ENCODE measurements around the gene CLDN7.
"Not testable (repeated sequence)": the region's sequence is repeated elsewhere in the genome, so short reads cannot be mapped to it uniquely, and the experiment has no call there.

CLDN7 gene

GRCh38 chr17:7250695-7251627 is 11.3 kb downstream of the CLDN7 start:
- Histone ChIP-seq H3K9me3 (no peaks in the 10 kb centered on the region), H3K4me1 (ENCODE audit: control insufficient read depth in 1 of 2, insufficient read depth in 1 of 2, low read depth in 1 of 2, low read length in 1 of 2) (peaks cover 33% of the 10 kb centered on the region in 2 experiments), H3K27ac (peak overlapping the region; percentile 96), H3K36me3 (peaks cover 12% of the 10 kb centered on the region), H3K27me3 (no peaks in the 10 kb centered on the region), H3K4me3 (ENCODE audit: low read depth in 1 of 2, low read length in 1 of 2) (peak overlapping the region; percentile 68 to 92)
- TF ChIP-seq CTCF (IDR thresholded peaks at IDR 0.05): no peak

GRCh38 chr17:7249830-7250229 is 12.4 kb downstream of the CLDN7 start:
- H3K27me3 ChIP-seq: no peaks in the 10 kb centered on the region
- peaks cover 20% of the 10 kb centered on the region for H3K36me3 ChIP-seq
- peak overlapping the region; percentile 96 for H3K27ac ChIP-seq
- H3K4me1 ChIP-seq (ENCODE audit: control insufficient read depth in 1 of 2, insufficient read depth in 1 of 2, low read depth in 1 of 2, low read length in 1 of 2): peaks cover 33% of the 10 kb centered on the region in 2 experiments
- no peaks in the 10 kb centered on the region for H3K9me3 ChIP-seq
- H3K4me3 ChIP-seq (ENCODE audit: low read depth in 1 of 2, low read length in 1 of 2): no peak overlapping the region
- no peak for TF ChIP-seq CTCF (IDR thresholded peaks at IDR 0.05)

GRCh38 chr17:7249214-7249613 is 13.1 kb downstream of the CLDN7 start:
- TF ChIP-seq CTCF (IDR thresholded peaks at IDR 0.05): no peak
- no peak overlapping the region for H3K4me3 ChIP-seq (ENCODE audit: low read depth in 1 of 2, low read length in 1 of 2)
- H3K4me1 ChIP-seq (ENCODE audit: control insufficient read depth in 1 of 2, insufficient read depth in 1 of 2, low read depth in 1 of 2, low read length in 1 of 2): peaks cover 33% of the 10 kb centered on the region in 2 experiments
- no peaks in the 10 kb centered on the region for H3K27me3 ChIP-seq
- H3K9me3 ChIP-seq: no peaks in the 10 kb centered on the region
- H3K36me3 ChIP-seq: peaks cover 26% of the 10 kb centered on the region
- no peak overlapping the region for H3K27ac ChIP-seq

GRCh38 chr17:7248796-7249195 is 13.5 kb downstream of the CLDN7 start:
- H3K27me3 ChIP-seq: no peaks in the 10 kb centered on the region
- no peaks in the 10 kb centered on the region for H3K9me3 ChIP-seq
- TF ChIP-seq CTCF (IDR thresholded peaks at IDR 0.05): no peak
- H3K4me3 ChIP-seq (ENCODE audit: low read depth in 1 of 2, low read length in 1 of 2): no peak overlapping the region
- peaks cover 30% of the 10 kb centered on the region for H3K36me3 ChIP-seq
- peaks cover 35 to 36% of the 10 kb centered on the region in 2 experiments for H3K4me1 ChIP-seq (ENCODE audit: control insufficient read depth in 1 of 2, insufficient read depth in 1 of 2, low read depth in 1 of 2, low read length in 1 of 2)
- H3K27ac ChIP-seq: no peak overlapping the region

- Histone ChIP-seq H3K4me3 (ENCODE audit: low read depth in 1 of 2, low read length in 1 of 2) (no peak overlapping the region), H3K36me3 (peaks cover 32% of the 10 kb centered on the region), H3K27me3 (no peaks in the 10 kb centered on the region), H3K9me3 (no peaks in the 10 kb centered on the region), H3K27ac (no peak overlapping the region), H3K4me1 (ENCODE audit: control insufficient read depth in 1 of 2, insufficient read depth in 1 of 2, low read depth in 1 of 2, low read length in 1 of 2) (peaks cover 33 to 36% of the 10 kb centered on the region in 2 experiments)
- no peak for TF ChIP-seq CTCF (IDR thresholded peaks at IDR 0.05)
Observed at GRCh38 chr17:7246779-7247178, 15.5 kb downstream of the CLDN7 start.

GRCh38 chr17:7243838-7244237 is 18.4 kb downstream of the CLDN7 start:
- Histone ChIP-seq H3K27ac (peak overlapping the region; percentile 99), H3K36me3 (peaks cover 50% of the 10 kb centered on the region), H3K4me1 (ENCODE audit: control insufficient read depth in 1 of 2, insufficient read depth in 1 of 2, low read depth in 1 of 2, low read length in 1 of 2) (peaks cover 30 to 36% of the 10 kb centered on the region in 2 experiments), H3K4me3 (ENCODE audit: low read depth in 1 of 2, low read length in 1 of 2) (peak overlapping the region; percentile 84 to 98)
- H3K9me3 ChIP-seq, H3K27me3 ChIP-seq: not testable (repeated sequence)
